NCI-H2081 treated with DMSO at 0.1 percent for 48 hours (cell line): ENCODE results near the gene SERAC1.
"Not testable (repeated sequence)": the region's sequence is repeated elsewhere in the genome, so short reads cannot be mapped to it uniquely, and the experiment has no call there.

ENCODE experiments used
- DNase-seq: peaks from one replicate; lab custom pipeline; 2025; lab: John Stamatoyannopoulos, UW

Gene SERAC1

DNA sequence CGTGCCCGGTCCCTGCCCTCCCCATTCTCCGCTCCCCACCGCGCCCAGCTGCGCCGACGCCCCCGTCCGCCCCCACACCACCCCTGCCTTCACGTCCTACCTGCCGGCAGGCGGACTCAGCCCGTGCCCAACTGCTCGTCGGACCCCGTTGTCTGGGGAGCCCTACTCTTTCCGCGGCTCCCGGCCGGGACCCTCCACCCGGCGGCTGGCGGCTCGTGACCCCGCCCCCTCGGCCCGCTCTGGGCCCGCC, at the start of gene SERAC1:
TSS of gene SERAC1 (minus strand) at position 223 of the 250 bp plus-strand sequence. CDS start 9,899 bp downstream, outside the sequence.
- no peak for DNase-seq

DNA sequence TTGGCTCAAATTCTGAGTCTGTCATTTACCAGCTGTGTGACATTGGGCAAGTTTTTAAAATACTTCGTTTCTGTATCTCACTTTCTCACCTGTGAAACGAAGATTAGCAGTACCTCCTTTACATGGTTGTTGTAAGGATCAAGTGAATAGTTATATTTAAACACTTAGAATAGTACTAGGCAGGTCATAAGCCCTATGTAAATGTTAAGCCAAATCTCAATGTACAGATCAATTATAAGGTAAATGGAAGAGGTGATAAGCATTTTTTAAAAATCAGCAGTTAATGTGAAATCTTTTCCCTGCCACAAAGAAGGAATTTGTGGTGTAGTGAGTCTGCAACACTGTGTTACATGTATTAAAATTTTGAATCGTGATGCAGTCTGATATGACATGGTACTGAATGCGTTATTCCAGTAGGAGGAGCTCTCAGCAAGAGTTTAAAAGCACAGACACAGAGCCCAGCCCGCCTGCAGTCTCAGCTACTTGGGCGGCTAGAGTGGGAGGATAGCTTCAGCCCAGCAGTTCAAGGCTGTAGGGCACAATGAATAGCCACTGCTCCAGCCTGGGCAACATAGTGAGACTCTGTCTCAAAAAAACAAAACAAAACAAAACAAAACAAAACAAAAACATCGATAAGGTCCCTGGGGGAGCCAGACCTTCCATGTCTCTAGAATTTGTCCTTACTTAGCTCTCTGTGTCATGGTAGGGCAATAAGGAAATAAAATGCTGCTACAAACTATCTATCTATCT, 46.0 kb upstream of the SERAC1 start:
- no peak for DNase-seq

DNA sequence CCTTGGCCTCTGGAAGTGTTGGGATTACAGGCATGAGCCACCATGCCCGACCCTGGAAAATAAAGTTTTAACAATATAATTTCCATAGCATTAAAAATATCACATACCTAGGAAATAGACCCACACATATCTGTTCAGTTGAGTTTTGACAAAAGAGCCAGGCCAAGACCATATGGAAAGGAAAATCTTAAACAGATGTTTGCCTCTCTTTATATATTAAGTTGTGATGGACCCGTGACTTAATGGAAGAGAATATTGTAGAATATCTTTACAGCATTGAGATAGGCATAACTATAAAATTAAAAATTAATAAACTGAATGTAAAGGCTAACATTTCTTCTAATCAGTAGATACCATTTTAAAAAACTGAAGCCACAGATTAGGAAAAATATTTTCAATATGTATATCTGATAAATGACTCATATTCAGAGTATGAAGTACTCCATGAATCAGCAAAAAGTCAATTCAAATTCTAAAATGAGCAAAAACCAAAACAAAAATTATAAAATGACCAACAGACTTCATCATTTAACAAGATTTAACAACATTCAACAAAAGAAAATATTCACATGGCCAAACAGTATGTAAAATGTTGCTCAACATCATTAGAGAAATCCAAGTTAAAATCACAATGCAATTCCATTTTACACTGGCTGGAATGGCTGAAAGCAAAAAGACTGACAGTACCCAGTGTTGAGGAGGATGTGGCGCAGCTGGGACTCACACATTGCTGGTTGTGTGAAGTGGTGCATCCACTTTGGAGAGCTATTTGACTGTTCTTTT, 43.4 kb upstream of the SERAC1 start:
- no peak for DNase-seq

DNA sequence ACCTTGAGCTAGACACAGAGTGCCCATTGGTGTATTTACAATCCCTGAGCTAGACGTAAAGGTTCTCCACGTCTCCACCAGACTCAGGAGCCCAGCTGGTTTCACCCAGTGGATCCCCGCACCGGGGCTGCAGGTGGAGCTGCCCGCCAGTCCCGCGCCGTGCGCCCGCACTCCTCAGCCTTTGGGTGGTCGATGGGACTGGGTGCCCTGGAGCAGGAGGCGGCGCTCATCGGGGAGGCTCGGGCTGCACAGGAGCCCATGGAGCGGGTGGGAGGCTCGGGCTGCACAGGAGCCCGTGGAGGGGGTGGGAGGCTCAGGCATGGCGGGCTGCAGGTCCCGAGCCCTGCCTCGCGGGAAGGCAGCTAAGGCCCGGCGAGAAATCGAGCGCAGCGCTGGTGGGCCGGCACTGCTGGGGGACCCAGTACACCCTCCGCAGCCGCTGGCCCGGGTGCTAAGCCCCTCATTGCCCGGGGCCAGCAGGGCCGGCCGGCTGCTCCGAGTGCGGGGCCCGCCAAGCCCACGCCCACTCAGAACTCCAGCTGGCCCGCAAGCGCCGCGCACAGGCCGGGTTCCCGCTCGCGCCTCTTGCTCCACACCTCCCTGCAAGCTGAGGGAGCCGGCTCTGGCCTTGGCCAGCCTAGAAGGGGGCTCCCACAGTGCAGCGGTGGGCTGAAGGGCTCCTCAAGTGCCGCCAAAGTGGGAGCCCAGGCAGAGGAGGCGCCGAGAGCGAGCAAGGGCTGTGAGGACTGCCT, 41.7 kb upstream of the SERAC1 start:
- not testable (repeated sequence) for DNase-seq

DNA sequence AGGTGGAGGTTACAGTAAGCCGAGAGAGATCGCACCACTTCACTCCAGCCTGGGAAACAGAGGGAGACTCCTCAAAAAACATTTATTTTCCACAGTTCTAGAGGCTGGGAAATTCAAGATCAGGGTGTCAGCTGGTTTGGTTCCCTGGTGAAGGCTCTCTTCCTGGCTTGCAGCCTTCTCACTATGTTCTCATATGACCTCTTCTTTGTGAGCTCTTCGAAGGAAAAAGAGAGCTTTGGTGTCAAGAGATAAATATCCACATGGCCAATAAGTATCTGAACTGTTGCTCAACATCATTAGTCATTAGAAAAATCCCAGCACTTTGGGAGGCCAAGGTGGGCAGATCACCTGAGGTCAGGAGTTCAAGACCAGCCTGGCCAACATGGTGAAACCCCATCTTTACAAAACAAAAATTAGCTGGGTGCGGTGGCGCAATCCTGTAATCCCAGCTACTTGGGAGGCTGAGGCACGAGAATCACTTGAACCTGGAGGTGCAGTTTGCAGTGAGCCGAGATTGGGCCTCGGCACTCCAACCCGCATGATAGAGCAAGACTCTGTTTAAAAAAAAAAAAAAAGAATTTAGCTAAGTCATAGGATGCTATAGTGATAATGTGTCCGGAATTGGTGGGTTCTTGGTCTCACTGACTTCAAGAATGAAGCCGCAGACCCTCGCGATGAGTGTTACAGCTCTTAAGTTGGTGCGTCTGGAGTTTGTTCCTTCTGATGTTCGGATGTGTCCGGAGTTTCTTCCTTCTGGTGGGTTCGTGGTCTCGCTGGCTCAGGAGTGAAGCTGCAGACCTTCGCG, 40.4 kb upstream of the SERAC1 start:
- not testable (repeated sequence) for DNase-seq

DNA sequence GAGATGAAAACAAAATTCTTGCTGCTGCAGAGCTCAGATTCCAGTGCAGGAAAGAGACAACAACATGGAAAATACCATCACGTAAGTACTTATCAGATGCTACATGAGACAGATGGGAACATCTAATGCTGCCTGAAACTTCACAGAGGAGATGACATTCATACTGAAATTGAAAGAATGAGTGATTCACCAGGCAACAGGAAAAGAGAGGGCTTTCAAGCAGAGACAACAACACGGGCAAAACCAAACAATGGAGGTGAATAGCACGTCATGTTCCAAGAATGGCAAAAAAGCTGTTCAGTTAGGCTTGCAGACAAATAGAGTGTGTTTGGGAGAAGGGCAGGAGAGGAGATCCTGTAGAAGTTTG, 39.3 kb upstream of the SERAC1 start:
- no peak for DNase-seq

DNA sequence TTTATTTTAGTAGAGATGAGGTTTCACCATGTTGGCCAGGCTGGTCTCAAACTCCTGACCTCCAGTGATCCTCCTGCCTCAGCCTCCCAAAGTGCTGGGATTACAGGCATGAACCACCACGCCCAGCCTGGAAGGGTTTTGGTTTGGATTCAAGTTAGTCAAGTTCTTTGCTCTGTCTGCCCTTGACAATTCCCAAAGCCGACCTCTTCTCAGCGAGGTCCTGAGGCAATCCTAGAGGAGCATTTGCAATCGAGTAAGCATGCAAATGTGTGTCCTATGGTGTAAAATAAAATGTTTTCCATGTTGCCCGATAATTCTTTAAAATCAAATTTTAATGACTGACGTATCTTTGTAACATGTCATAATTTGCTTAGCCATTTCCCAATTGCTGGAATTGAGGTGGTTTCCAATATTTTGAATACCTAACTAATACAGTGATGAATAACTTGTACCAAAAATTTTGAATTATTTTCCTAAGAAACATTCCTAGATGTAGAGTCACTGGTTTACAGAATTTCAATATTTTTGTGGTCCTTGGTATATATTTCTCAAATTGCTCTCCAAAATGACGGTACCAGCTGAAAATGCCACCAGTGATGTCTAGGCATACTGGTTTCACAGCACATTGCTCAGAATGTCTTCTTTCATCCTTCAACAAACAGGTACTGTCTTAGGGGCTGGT, 38.8 kb upstream of the SERAC1 start:
- DNase-seq = no peak

DNA sequence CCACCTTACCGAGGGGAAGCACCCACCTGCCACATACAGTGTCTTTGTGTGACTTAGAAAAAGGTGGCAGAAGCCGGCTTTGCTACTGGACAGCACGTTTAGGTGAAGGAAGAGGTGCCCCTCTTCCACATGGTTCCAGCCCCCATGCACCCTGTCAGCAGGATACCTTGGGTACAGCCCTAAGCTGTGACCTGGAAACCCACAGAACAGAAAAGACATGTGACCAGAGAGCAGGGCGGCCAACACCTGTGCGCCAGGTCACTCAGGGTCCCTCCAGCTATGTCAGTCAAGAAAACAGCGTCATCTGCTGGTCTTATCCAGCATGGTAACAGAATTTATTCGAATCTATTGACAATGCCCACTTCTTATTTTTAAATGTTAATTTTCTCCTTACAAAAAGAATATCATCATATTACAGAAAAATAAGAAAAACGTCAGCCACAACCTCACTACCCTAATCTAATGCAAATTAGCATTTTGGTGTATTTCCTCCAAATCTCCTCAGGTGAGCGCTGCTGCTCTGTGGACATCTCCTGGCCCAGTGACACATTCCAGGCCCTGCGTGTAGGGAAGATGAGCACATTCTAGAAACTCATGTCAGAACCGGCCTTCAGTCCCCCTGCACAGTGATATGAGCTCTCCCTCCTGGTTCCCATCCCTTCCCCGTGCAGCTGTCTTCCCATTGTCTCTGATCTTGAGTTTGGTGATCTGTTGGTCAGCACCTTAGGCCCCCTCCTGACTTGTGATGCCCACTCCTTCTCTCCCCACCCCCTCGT, 37.3 kb upstream of the SERAC1 start:
- DNase-seq = no peak

DNA sequence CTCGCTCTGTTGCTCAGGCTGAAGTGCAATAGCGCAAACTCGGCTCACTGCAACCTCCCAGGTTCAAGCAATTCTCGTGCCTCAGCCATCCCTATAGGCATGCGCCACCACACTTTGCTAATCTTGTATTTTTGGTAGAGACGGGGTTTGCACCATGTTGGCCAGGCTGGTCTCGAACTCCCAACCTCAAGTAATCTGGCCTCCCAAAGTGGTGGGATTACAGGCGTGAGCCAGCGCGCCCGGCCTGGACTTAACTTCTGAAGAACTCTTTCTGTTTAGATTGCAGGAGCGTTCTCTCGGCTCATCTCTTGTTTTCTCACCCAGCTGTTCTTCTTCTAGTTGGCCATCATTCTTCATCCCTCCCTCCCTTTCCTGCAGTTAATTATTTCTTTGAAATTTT, 30.4 kb upstream of the SERAC1 start:
- DNase-seq = no peak

DNA sequence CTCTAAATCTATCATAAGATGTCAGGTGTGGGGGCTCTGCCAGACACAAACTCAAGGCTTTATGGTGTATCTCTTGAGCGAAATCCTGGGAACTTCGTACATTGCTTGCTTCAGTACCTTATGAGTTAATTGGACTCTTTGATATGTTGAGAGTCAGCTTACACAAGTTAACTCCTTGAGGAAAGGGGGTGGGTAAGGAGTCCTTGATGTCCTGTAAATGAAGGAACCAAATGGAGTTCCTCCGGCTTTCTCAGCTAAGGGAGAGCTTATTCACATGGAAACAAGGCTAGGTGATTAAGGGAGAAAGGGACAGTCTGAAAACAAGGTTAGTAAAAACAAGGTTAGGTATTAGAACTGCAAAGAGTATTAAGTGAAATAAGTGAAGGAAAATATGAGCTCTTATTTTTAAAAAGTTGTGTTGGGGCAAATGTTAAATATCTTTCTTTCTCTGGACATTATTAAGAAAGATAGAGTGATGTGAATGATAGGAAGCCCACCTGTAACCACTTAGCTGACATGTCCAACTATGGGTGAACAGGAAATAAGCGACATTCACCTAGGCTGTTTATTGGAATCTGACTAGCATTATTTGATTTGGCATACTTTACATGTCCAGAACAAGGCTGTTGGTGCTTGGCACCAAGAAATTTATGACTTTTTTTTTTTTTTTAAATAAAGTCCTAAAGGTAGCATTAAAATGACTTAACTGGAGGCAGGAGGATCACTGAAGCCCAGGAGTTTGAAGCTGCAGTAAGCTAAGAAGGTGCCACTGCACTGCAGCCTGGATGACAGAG, 26.6 kb upstream of the SERAC1 start:
- DNase-seq = no peak

DNA sequence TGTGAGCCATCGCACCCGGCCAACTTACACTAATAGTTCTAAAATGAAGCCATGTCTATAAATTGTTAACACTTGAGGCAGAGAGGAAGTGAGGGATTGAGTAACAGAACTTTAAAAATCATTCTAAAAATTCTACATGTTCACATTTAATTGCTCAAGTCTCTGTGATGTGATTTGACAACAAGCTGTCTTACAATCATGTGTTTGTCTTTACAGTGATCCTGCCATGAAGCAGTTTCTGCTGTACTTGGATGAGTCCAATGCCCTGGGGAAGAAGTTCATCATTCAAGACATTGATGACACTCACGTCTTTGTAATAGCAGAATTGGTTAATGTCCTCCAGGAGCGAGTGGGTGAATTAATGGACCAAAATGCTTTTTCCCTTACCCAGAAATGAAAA, 23.7 kb upstream of the SERAC1 start:
- no peak for DNase-seq

DNA sequence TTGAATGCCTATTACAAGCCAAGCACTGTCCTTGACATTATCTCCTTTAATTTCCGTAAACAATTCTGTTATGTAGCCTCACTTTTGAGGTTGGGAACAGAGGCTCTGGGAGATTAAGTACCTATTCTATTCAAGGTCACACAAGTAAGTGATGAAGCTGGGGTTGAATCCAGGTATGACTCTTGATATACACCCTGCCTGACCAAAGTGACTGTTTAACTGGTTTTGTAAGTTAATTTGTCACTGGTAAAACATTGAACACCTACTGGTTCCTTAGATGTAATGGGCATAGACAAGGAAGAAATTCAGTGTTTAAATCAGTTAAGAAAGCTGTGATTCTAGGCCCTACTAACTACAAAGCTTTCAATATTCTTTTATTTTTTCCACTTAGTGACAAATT, 23.0 kb upstream of the SERAC1 start:
- DNase-seq = no peak

DNA sequence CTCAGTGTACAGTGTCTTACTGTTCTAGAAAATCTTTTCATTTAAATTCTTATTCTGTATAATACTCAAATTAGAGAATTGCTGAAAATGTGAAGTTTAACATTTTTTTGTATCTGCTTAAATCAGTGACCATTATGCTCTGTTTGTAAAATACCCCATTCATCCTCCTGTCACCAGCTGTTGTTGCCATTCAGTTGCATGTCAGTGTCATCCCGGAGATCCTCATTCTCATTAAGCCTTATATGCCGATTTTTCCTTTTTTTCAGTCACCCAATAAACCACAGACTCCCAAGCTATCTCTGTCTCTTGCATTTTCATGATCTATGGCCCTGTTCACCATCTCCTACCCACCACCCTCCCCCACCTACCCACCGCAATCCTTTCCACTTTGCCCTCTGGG, 20.5 kb upstream of the SERAC1 start:
- DNase-seq = no peak

DNA sequence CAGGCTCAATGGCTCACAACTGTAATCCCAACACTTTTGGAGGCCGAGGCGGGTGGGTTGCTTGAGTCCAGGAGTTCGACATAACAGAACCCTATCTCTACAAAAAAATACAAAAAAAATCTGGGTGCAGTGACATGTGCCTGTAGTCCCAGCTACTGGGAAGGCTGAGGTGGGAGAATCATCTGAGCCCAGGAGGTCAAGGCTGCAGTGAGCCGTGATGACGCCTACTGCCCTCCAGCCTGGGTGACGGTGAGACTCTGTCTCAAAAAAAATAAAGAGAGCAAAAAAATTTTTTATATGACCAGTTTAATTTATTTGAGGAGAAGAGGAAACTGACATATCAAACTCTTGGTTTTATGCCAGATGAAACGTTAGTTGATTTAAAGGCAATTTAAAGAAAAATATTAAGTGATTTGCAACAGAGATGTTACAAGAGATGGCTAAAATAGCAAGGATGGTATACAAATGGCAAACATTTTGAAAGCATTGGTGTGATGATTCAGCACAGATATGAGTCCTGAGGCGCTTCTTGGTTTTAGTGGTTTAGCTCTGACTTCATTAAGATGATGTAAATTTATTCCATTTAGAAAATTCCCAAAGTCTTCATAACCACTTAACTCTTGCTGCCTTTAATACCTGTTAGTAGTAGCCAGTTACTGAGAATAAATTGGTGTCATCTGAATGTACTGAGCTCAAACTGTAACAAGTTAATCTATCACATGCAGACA, 17.8 kb upstream of the SERAC1 start:
- no peak for DNase-seq

DNA sequence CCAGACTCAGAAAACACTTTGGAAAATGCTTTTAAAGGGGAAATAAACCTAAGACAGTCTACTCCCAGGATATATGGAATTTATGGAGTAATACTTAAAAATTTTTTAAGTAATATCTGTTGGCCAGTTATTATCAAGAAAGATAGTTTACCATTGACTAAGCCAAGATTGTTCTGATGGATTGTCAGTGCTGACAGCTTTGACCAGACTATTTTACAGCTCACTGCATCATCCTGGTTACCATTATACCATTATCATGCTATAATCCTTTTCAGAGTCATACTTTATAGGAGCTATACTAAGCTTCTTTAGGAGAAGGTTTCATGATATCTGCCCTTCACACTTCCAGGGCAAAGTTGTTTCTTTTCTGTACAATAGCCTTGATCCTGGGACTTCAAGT, 16.5 kb upstream of the SERAC1 start:
- DNase-seq = no peak

DNA sequence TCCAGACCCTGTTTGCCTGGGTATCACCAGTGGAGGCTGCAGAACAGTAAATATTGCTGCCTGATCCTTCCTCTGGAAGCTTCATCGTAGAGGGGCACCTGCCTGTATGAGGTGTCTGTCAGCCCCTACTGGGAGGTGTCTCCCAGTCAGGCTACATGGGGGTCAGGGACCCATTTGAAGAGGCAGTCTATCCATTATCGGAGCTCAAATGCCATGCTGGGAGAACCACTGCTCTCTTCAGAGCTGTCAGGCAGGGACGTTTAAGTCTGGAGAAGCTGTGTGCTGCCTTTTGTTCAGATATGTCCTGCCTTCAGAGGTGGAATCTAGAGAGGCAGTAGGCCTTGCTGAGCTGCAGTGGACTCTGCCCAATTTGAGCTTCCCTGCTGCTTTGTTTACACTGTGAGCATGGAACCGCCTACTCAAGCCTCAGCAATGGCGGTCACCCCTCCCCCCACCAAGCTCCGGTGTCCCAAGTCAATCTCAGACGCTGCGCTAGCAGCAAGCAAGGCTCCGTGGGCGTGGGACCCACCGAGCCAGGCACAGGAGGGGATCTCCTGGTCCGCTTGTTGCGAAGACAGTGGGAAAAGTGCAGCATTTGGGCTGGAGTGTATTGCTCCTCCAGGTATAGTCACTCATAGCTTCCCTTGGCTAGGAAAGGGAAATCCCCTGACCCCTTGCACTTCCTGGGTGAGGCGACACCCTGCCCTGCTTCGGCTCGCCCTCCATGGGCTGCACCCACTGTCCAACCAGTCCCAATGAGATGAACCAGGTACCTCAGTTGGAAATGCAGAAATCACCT, 15.3 kb upstream of the SERAC1 start:
- DNase-seq = not testable (repeated sequence)

DNA sequence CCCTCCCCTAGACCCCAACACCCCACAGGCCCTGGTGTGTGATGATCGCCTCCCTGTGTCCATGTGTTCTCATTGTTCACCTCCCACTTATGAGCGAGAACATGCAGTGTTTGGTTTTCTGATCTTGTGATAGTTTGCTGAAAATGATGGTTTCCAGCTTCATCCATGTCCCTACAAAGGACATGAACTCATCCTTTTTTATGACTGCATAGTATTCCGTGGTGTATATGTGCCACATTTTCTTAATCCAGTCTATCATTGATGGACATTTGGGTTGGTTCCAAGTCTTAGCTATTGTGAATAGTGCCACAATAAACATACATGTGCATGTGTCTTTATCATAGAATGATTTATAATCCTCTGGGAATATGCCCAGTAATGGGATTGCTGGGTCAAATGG, 9.7 kb upstream of the SERAC1 start:
- not testable (repeated sequence) for DNase-seq

DNA sequence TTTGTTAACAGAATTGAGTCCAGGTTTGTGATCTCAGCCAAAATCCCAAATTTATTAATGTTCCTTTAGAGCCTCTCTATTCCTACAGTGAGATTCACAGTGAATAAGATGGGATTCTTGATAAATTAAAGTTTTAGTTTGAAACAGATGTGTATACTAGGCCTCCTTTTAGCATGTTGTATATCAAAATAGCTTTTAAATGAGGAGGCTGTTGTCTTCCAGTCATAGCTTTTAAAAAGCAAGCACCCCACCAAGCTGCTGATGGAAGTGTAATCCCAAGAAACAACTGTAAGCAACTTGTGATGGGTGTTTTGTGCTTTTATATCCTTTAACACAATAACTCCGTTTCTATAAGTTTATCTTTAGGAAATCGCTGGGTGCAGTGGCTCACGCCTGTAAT, 7.0 kb upstream of the SERAC1 start:
- DNase-seq = no peak

DNA sequence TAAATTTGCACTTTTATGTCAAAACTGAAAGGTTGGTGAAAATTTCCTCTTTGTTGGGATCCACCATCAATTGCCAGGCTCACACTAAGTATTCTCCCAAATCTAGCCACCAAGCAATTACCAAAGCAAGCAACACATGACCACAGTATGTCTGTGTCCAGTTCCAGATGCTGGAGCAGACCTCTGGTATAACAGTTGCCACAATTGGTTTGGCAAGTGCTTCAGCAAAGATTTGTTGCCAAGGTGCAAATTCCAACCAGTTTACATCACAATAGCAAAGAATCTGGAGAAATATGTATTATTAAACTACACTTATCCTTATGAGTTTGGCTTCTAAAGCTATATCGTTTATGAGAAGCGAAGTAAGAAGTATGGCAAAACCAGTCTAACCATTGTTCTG, 6.5 kb upstream of the SERAC1 start:
- DNase-seq = no peak
